Skeletal muscle tissue (tissue), 5 donors: ENCODE data around the gene ATP6V0E2. TPM values are rescaled to one million over a fixed set of nuclear protein-coding genes. Genes with fewer than 3 reads are reported as not detected.
"Not testable (repeated sequence)": the region's sequence is repeated elsewhere in the genome, so short reads cannot be mapped to it uniquely, and the experiment has no call there.

Experiments
- H3K27ac ChIP-seq: one replicate; pipeline ENCODE4 v1.7.0; 2013; ENCODE audit warnings: mild to moderate bottlenecking, low read depth, low read length, inconsistent platforms
- H3K27me3 ChIP-seq, 3 donors: one replicate each; pipeline ENCODE4 v1.7.0; 2013; ENCODE audit warnings: low read length in 3 of 3; ENCODE audit not compliant: control insufficient read depth in 3 of 3, insufficient read depth in 3 of 3
- H3K36me3 ChIP-seq, 3 donors: one replicate each; pipeline ENCODE4 v1.7.0; 2013; ENCODE audit warnings: low read length in 3 of 3; ENCODE audit not compliant: control insufficient read depth in 3 of 3, insufficient read depth in 3 of 3
- H3K4me1 ChIP-seq, 3 donors: one replicate each; pipeline ENCODE4 v1.7.0; 2013; ENCODE audit warnings: low read length in 3 of 3, mild to moderate bottlenecking in 3 of 3; ENCODE audit not compliant: control insufficient read depth in 3 of 3, insufficient read depth in 3 of 3
- H3K4me3 ChIP-seq, 3 donors: one replicate each; pipeline ENCODE4 v1.7.0; 2013; ENCODE audit warnings: low read length in 3 of 3
- H3K9ac ChIP-seq, 3 donors: one replicate each; pipeline ENCODE4 v1.7.0; 2013; ENCODE audit warnings: low read length in 3 of 3, mild to moderate bottlenecking in 3 of 3, moderate library complexity in 2 of 3, low read depth in 1 of 3
- H3K9me3 ChIP-seq, 3 donors: one replicate each; pipeline ENCODE4 v1.7.0; 2013; ENCODE audit warnings: low read length in 3 of 3; ENCODE audit not compliant: control insufficient read depth in 3 of 3
- small RNA-seq: library from RNA; depleted of rRNA; stranded (forward); fragments of <200 nt; gene quantifications from one replicate; pipeline ENCODE3, GENCODE V24; 2014
- total RNA-seq: library from RNA; depleted of rRNA; stranded (reverse); fragments of >200 nt; gene quantifications from one replicate; pipeline ENCODE4 v1.2.3, GENCODE V29; 2014
- donor health status: Osteomylitis.

The ATP6V0E2 gene
- total RNA-seq, 1 donor from 2014 or later: 5.2 TPM

GRCh38 chr7:149912126-149912525 is 38.4 kb downstream of the ATP6V0E2 start:
- not testable (repeated sequence) for H3K9ac ChIP-seq, H3K27ac ChIP-seq, H3K9me3 ChIP-seq, H3K4me1 ChIP-seq, H3K27me3 ChIP-seq, H3K36me3 ChIP-seq, H3K4me3 ChIP-seq

- not testable (repeated sequence) for H3K9ac ChIP-seq, H3K36me3 ChIP-seq, H3K4me1 ChIP-seq, H3K27ac ChIP-seq, H3K27me3 ChIP-seq, H3K9me3 ChIP-seq, H3K4me3 ChIP-seq
Measured at GRCh38 chr7:149926414-149926813, 52.6 kb downstream of the ATP6V0E2 start.

Small RNAs within 50 kb of the gene (small RNA-seq; reads per million reads assigned to genes)
- not detected for gene AC093458.1

Other genes with a start within 250 kb of the ATP6V0E2 start
- gene ZNF467, start 100.4 kb upstream of the ATP6V0E2 start, total RNA-seq: 2.1 TPM
- 5.2 TPM for gene ZNF862, start 35.6 kb upstream of the ATP6V0E2 start, total RNA-seq